Motor neuron (in vitro differentiated cells): ENCODE measurements around the gene FARS2. TPM values are rescaled to one million over a fixed set of nuclear protein-coding genes. Genes with fewer than 3 reads are reported as not detected.

Experiments used
- ATAC-seq, 8 experiments: fragments of 200-7000 bp; cut with Tn5 transposase; replicated peaks in 6 of 8; 2 replicates each; pipeline ENCODE4 v1.8.0; 2021; ENCODE audit warnings: mild to moderate bottlenecking in 8 of 8, moderate library complexity in 8 of 8
- H3K27ac ChIP-seq, 2 donors: fragments of 250-450 bp; sonication (Bioruptor Pico); 2 replicates each; pipeline ENCODE4 v1.9.0; 2021; ENCODE audit warnings: antibody characterized with exemption in 2 of 2, mild to moderate bottlenecking in 2 of 2, moderate library complexity in 1 of 2
- H3K4me1 ChIP-seq, 2 donors: fragments of 250-450 bp; sonication (Bioruptor Pico); replicated peaks in 1 of 2; 2 replicates each; pipeline ENCODE4 v1.6.1; 2021; ENCODE audit warnings: antibody characterized with exemption in 2 of 2, mild to moderate bottlenecking in 2 of 2, moderate library complexity in 1 of 2
- H3K4me3 ChIP-seq, 5 donors: fragments of 250-450 bp; sonication (Bioruptor Pico); 2 replicates each; pipeline ENCODE4 v1.9.0; 2021; ENCODE audit warnings: antibody characterized with exemption in 5 of 5, mild to moderate bottlenecking in 5 of 5, moderate library complexity in 4 of 5
- WGBS, 10 experiments: fragments of 450-650 bp; shearing (Covaris generic); methylation state at CpG; one replicate each; pipeline ENCODE4 v1.0.0; 2022; 5-methylcytosine and 5-hydroxymethylcytosine counted together
- in situ Hi-C, 9 experiments: fragments of 400-800 bp; cut with MboI; loops; one replicate each; pipeline ENCODE4 v1.15.0; 2021; ENCODE audit warnings: low sequenced_read_pairs in 9 of 9, low pct_unique_long_range_greater_than_20kb in 2 of 9; ENCODE audit not compliant: unreplicated experiment in 9 of 9
- total RNA-seq, 8 experiments: library from RNA; unstranded; fragments of 300-600 nt; gene quantifications; 2 replicates each; pipeline versions ENCODE4 v1.2.3 to v1.2.4, GENCODE V29; 2022

FARS2 gene
- total RNA-seq, 8 experiments from 2014 or later: 10.9 to 24.1 (median 15.6) TPM

DNA sequence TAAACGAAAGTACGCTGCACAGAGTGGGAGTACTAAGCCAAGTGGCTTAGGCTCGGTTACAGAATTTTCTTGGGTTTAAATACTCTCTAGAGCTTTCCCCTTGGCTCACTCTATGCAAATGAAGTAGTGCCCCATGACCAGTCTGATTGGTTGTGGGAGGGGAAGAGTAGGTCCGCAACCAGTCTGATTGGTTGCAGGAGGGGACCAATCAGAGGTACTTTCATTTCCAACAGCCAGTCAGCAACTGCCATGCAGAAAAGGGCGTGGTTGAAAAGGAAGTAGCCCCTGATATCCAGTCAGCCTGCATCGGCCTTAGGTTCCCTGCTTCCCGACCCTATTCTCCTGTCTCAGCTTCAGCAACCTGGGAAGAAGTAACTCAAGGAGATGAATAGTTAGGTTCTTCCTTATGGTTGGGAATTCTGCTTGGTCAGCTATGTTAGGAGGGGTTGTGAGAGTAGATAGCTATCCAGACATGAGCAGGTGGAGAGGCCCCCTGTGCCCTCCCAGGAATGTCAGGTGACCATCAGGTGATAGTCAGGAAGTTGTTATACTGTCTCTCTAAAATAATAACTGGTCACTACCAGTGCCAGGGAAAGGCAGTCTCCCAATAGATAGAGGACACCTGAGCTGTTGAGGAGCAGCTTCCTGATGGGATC is 57.4 kb downstream of the FARS2 start:
- in situ Hi-C loops: no loop called here
- WGBS, 10 experiments: 80 to 100% (median 97%) methylated on average over 1 to 7 of the region's 7 CpGs
- Histone ChIP-seq H3K4me1 (peaks cover 19 to 25% of the 10 kb centered on the region in 2 donors), H3K4me3 (no peak overlapping the region), H3K27ac (no peak overlapping the region)
- no peak for ATAC-seq

DNA sequence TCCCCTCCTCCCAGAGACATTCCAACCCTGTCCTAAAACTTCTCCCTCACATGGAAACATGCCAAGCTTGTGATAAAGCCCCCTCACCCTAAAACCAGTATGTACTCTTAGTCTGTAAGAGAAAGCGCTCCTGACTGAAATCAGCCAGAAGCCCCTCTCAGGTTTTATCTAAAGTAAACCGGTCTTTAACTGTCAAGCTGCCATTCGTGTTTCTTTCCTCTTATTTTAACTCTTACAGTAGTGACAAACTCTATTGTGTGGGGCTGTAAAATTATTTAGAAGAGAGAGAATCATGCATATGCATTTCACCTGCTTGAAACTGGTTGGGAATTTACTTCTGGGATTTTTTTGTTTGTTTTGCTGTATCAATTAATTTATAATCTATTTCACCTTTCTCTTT is 62.7 kb downstream of the FARS2 start:
- 78 to 100% (median 93%) methylated on average over 1 to 3 of the region's 3 CpGs; no CpG with 5 or more reads in 2 of the 10 experiments for WGBS, 10 experiments
- H3K4me3 ChIP-seq: no peak overlapping the region
- H3K27ac ChIP-seq: no peak overlapping the region
- ATAC-seq: no peak
- H3K4me1 ChIP-seq: peaks cover 0 to 10% of the 10 kb centered on the region in 2 donors
- in situ Hi-C loops: no loop called here

DNA sequence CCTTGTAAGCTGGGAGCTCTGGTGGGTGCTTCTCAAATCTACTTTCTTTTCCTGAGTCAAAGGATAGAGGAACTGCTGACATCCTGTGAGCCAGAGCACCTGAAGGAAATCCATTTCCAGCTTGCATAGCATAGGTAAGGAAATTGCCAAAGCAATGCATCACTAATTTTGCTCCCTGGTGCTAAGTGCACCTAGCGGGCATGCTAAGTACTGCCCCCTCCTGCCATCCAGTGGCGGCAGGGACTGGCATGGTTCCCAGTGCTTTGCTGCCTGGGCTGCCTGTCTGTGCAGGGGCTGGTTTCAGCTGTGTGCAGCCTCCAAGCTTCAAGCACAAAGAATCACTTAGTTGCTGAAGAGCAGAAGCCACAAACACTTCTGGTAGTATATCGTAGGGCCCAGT is 63.9 kb downstream of the FARS2 start:
- WGBS, 10 experiments: 74 to 100% (median 100%) methylated on average over 1 to 3 of the region's 3 CpGs; no CpG with 5 or more reads in 2 of the 10 experiments
- Histone ChIP-seq H3K4me1 (peaks cover 0 to 10% of the 10 kb centered on the region in 2 donors), H3K27ac (no peak overlapping the region), H3K4me3 (no peak overlapping the region)
- in situ Hi-C loops: no loop called here
- ATAC-seq: no peak

DNA sequence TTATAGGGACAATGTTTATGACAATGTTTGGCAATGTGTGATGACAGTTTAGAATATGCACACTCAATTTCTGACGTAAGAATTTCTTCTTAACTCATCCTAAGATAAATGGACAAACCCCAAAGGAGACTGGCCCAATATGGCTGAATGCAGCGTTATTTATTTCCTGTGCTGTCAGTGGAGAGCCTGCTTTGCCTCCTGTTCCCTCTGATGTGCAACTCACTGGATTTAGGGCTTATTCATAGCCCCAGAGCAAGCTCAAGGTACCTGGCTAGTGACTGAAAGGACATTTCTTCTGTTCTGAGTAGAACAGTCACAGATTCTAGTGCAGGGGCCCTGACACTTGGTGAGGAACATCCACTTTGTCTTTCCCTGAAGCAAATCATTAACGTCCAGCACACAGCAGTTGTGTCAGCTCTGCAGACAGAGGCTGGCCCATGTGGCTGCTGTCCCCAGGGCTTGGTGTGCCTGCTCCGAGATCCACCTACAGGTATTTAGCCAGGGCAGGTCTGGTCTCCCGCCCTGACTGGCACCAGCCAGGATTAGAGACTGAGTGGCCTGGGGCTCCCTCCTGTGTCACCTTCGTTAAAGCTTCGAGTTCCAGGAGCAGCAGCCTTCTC is 64.8 kb downstream of the FARS2 start:
- Histone ChIP-seq H3K4me3 (no peak overlapping the region), H3K4me1 (peaks cover 0 to 7% of the 10 kb centered on the region in 2 donors), H3K27ac (no peak overlapping the region)
- peak in 5 of 8 experiments; percentile 25 to 80 (median 56) for ATAC-seq
- in situ Hi-C loops: no loop called here
- 55 to 100% (median 79%) methylated on average over 1 to 6 of the region's 7 CpGs; no CpG with 5 or more reads in 1 of the 10 experiments for WGBS, 10 experiments

DNA sequence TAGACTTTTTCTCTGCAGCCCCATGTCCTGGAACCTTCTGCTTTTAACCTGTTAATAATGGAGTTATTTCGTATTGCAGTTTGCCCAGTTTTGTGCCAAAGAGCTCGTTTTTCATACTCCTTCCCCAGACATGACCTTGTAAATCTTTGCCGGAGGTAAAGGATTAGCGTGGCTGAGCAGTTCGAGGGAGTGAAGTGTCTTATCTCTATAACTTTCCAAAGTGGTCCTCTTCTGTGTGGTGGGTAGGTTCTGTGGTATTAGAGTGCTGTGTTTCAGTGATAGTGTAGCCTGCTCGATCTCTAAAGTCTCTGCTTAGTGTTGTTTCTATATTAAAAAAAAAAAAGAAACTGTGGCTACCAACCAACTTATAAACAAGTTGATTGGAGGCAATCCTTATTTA is 67.5 kb downstream of the FARS2 start:
- 75 to 100% (median 88%) methylated on average over 1 to 6 of the region's 6 CpGs for WGBS, 10 experiments

DNA sequence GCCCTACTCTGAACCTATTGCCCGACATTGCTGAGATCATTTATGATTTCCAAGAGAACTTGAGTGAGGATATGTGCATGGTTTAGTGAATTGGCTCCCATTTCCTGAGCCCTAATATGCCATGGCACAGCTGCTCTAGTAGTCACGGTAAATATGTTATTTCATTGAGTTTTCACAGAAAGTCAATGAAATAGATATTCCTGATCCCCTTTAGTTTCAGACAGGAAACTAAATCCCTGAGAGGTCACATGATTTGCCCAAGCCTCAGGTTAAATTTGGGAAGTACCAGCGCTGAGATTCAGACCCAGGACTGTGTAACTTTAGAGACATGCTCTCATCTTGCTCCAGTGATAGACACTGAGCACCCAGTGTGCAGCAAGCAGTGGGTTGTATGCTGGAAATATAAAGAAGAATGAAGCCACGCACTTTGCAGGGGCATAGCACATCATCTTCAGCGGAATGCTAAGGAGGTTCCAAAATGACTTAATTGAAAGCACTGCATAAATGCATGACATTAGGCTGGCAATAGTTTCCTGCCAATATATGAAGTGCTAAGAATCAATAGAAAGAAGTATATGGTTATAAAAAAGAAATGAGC is 70.6 kb downstream of the FARS2 start:
- Histone ChIP-seq H3K27ac (no peak overlapping the region), H3K4me3 (no peak overlapping the region), H3K4me1 (peaks cover 0 to 8% of the 10 kb centered on the region in 2 donors)
- 85 to 100% (median 98%) methylated on average over 1 to 5 of the region's 5 CpGs; no CpG with 5 or more reads in 1 of the 10 experiments for WGBS, 10 experiments
- ATAC-seq: no peak
- in situ Hi-C loops: no loop called here

More for the DNA sequence above, 67.5 kb downstream of the FARS2 start:
- ATAC-seq: no peak
- in situ Hi-C loops: no loop called here
- peaks cover 0 to 14% of the 10 kb centered on the region in 2 donors for H3K4me1 ChIP-seq
- no peak overlapping the region for H3K27ac ChIP-seq
- no peak overlapping the region for H3K4me3 ChIP-seq

DNA sequence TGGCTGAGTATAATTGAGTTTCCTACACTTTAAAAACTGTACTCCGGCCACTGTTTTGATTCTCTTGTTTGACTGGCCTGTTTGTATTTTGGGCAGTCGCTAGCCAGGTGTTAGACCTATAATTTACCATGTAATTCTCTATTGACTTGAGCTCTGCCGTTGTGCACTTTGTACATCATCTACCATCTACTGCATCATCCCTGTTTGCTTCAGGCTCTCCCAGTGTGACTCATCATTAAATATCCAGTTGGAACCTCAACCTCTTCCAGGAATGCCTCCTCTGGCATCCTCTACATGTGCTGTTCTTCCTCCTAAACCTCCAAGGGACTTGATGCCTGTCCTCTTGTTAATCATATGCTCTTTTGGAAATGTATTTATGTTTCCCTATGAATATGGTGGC is 72.3 kb downstream of the FARS2 start:
- in situ Hi-C loops: no loop called here
- ATAC-seq: peak in 2 of 8 experiments; percentile 46 to 56
- Histone ChIP-seq H3K4me1 (peaks cover 0 to 8% of the 10 kb centered on the region in 2 donors), H3K4me3 (no peak overlapping the region), H3K27ac (no peak overlapping the region)
- WGBS, 10 experiments: 33 to 100% (median 83%) methylated on average over 1 to 3 of the region's 3 CpGs; no CpG with 5 or more reads in 2 of the 10 experiments

DNA sequence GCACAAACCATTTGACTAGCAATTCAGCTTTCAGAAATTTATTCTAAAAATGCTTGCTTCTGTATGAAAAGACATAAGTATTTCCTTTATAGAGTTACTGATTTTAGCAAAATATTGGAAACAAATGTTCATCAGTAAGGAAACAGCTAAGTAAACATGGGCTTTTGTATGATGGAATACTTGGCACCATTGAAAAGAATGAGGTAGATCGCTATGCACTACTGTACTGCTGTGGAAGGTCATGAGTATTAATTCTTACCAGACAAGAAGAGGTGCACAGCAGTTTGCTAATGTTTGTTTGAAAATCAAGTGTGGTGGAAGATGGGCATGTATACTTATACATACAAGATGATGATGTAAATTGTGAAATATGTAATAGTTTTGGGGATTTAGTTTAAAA is 73.0 kb downstream of the FARS2 start:
- in situ Hi-C loops: no loop called here
- WGBS, 10 experiments: 50 to 100% (median 100%) methylated on average over 1 of the region's 1 CpG; no CpG with 5 or more reads in 3 of the 10 experiments
- ATAC-seq: no peak
- Histone ChIP-seq H3K4me3 (no peak overlapping the region), H3K27ac (no peak overlapping the region), H3K4me1 (peaks cover 0 to 8% of the 10 kb centered on the region in 2 donors)

DNA sequence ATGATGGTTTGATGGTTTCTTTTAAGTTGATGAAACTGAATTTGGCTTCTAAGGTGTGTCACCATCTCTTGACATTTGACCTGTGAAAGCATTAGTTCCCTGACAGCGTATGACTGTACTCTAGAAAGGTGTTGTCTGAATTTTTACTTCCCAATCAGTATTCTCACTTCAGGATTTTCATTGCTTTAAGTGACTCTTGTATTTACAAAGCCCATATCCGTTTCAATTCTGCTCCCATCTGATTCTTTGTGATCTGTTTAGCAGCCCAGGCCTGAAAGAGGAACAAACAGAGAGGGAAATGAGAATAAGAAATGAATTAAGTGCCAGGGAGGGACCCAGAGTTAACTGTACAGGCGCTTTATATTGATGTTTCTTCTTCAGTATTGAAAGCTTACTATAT is 73.7 kb downstream of the FARS2 start:
- 20 to 100% (median 54%) methylated on average over 1 to 3 of the region's 3 CpGs for WGBS, 10 experiments
- in situ Hi-C loops: no loop called here

DNA sequence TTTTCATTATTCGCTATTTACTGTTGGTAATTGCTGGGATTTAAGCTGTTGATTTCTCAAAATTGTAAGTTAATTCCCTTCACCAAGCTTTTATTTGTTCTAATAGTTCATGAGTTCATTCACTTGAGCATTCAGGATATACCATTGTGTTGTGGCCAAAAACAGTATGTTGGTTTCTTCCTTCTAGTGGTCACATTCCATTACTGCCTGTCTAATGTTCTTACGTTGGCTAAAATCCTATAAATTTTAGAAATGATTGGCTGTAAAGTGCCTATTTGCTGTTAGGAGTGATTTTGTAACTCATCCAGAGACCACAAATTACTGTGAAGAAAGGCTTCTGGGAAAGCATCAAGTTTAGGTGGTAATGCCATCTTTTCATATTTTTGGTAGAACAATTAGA is 76.3 kb downstream of the FARS2 start:
- peaks cover 0 to 4% of the 10 kb centered on the region in 2 donors for H3K4me1 ChIP-seq
- in situ Hi-C loops: no loop called here
- 80 to 100% (median 94%) methylated on average over 1 to 2 of the region's 2 CpGs for WGBS, 10 experiments
- H3K27ac ChIP-seq: no peak overlapping the region
- H3K4me3 ChIP-seq: no peak overlapping the region
- ATAC-seq: no peak

More for the DNA sequence above, 73.7 kb downstream of the FARS2 start:
- Histone ChIP-seq H3K4me3 (no peak overlapping the region), H3K27ac (no peak overlapping the region), H3K4me1 (peaks cover 0 to 8% of the 10 kb centered on the region in 2 donors)
- no peak for ATAC-seq

DNA sequence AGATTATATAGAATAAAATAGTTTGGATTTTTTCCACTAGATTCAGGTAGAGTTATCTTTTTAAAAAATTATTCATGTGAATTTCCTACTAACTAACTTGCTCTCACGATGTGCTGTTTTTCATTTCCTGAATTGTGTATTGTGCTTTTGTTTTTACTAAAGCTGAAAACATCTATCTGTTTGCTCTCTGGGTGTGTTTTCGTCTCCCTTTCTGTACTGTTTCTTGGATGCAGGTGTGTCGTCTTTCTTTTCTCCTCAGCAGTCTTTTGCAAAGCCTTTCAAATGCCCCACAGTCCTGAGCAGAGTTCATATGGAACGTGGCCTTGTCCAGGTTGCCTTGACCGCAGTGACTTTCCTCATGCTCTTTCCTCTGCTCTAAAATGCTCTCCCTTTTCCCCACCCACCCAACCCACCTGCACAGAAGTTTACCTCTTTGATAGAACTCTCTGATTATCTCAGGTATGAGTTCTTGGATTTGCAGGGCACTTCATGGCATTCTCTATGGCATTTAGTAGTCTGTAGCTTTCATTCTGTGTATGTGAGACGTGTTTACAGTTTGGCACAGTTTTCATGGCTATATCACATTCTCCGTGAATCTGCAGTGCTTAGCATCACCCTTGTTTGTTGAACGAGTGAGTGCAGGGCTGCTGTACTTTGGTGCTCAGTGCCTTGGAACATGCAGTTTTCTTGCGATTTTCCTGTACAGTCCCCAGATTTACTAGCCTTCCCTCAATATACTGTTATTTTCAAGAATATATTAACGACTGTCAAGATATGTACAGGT is 77.1 kb downstream of the FARS2 start:
- Histone ChIP-seq H3K4me1 (no peaks in the 10 kb centered on the region), H3K27ac (no peak overlapping the region), H3K4me3 (no peak overlapping the region)
- no peak for ATAC-seq
- WGBS, 10 experiments: 68 to 96% (median 90%) methylated on average over 2 to 9 of the region's 10 CpGs
- in situ Hi-C loops: no loop called here

DNA sequence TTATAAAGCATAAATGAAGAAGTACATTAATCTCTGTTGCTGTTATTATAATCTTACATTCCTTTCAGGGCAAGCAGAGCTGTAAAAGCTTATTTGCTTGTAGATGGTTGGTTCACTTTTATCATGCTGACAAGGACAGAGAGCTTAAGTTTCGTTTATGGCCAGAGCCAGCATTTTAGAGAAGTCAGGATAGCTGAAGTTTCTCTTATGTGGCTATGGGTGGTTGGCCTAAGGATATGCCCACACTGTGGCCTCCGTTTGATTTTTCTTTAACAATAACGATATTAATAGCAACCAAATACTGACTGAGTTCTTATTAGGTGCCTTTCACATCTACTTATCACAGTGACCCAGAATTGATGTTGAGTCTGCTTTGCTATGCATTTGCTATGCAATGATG is 78.5 kb downstream of the FARS2 start:
- in situ Hi-C loops: no loop called here
- H3K4me1 ChIP-seq: no peaks in the 10 kb centered on the region
- no peak overlapping the region for H3K27ac ChIP-seq
- WGBS, 10 experiments: 20 to 100% (median 86%) methylated on average over 1 to 3 of the region's 3 CpGs; no CpG with 5 or more reads in 2 of the 10 experiments
- H3K4me3 ChIP-seq: no peak overlapping the region
- ATAC-seq: no peak

DNA sequence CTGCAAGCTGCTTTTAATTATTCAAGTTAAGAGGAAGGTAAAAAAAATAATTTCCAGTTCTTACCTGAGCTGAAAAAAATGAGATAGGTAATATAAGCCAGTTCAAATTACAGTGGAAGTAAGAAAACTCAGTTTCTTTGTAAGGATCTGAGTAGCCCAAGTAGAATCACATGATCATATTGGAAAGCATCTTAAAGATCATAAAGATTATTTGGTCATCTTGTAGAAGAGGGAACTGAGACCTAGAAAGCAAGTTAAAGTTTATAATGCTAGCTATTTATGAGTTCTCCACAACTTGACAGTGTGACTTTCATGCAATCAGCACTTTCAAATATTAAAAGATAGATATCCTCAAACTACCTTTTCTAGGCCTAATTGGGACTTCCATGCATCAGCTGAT is 80.5 kb downstream of the FARS2 start:
- no peak overlapping the region for H3K27ac ChIP-seq
- in situ Hi-C loops: no loop called here
- ATAC-seq: no peak
- H3K4me1 ChIP-seq: no peaks in the 10 kb centered on the region
- H3K4me3 ChIP-seq: no peak overlapping the region
